Liver (tissue), 9 donors: ENCODE data around the gene APRT. TPM values are rescaled to one million over a fixed set of nuclear protein-coding genes. Genes with fewer than 3 reads are reported as not detected.
A peak's percentile ranks its signal among the peaks of the same experiment; 100 is the strongest.

Experiments
- DNase-seq: peaks from one replicate; pipeline ENCODE4 v3.0.0-alpha.2; 2017; ENCODE audit warnings: low spot score
- H3K27ac ChIP-seq, 2 donors: one replicate each; pipeline ENCODE4 v1.7.0; 2013; ENCODE audit warnings: inconsistent platforms in 2 of 2, low read length in 2 of 2, control low read depth in 1 of 2, low read depth in 1 of 2, mild to moderate bottlenecking in 1 of 2
- H3K27me3 ChIP-seq, 4 donors: one replicate each; pipeline versions ENCODE4 v1.6.1 to v1.7.0; 2013; ENCODE audit warnings: low read length in 3 of 4, inconsistent platforms in 1 of 4, mild to moderate bottlenecking in 1 of 4, moderate library complexity in 1 of 4; ENCODE audit not compliant: control insufficient read depth in 4 of 4, insufficient read depth in 4 of 4
- H3K36me3 ChIP-seq, 4 donors: one replicate each; pipeline versions ENCODE4 v1.6.1 to v1.7.0; 2013; ENCODE audit warnings: low read length in 3 of 4, mild to moderate bottlenecking in 3 of 4, low read depth in 1 of 4, moderate library complexity in 1 of 4; ENCODE audit not compliant: control insufficient read depth in 4 of 4, insufficient read depth in 3 of 4
- H3K4me1 ChIP-seq, 4 donors: one replicate each; pipeline versions ENCODE4 v1.6.1 to v1.7.0; 2013; ENCODE audit warnings: low read length in 3 of 4, mild to moderate bottlenecking in 3 of 4, moderate library complexity in 1 of 4; ENCODE audit not compliant: control insufficient read depth in 4 of 4, insufficient read depth in 4 of 4
- H3K4me3 ChIP-seq, 3 donors: one replicate each; pipeline versions ENCODE4 v1.6.1 to v1.7.0; 2013; ENCODE audit warnings: low read length in 3 of 3, control low read depth in 1 of 3, low read depth in 1 of 3, mild to moderate bottlenecking in 1 of 3
- H3K9ac ChIP-seq, 2 donors: one replicate each; pipeline ENCODE4 v1.7.0; 2013; ENCODE audit warnings: low read length in 2 of 2, mild to moderate bottlenecking in 2 of 2, moderate library complexity in 2 of 2, control low read depth in 1 of 2, low read depth in 1 of 2
- H3K9me3 ChIP-seq, 4 donors: one replicate each; pipeline versions ENCODE4 v1.6.1 to v1.7.0; 2013; ENCODE audit warnings: low read length in 3 of 4; ENCODE audit not compliant: control insufficient read depth in 4 of 4
- EGR1 ChIP-seq, 2 donors: IDR thresholded peaks; 2 replicates each; pipeline ENCODE4 v1.6.1; 2016 to 2018; ENCODE audit warnings: antibody characterized with exemption in 2 of 2, low read depth in 2 of 2
- GABPA ChIP-seq, 2 donors: IDR thresholded peaks in 1 of 2; conservative IDR thresholded peaks in 1 of 2; 2 replicates each; pipeline ENCODE4 v1.6.1; 2016; ENCODE audit warnings: antibody characterized with exemption in 2 of 2, mild to moderate bottlenecking in 1 of 2, moderate library complexity in 1 of 2
- HNF4G ChIP-seq: IDR thresholded peaks from 2 replicates; pipeline ENCODE4 v1.6.1; 2016; ENCODE audit warnings: antibody characterized with exemption
- MAX ChIP-seq: IDR thresholded peaks from 2 replicates; pipeline ENCODE4 v1.6.1; 2016; ENCODE audit warnings: antibody characterized with exemption
- NR2F2 ChIP-seq: IDR thresholded peaks from 2 replicates; pipeline ENCODE4 v1.6.1; 2016; ENCODE audit warnings: antibody characterized with exemption
- RAD21 ChIP-seq, 2 donors: IDR thresholded peaks; 2 replicates each; pipeline ENCODE4 v1.6.1; 2016; ENCODE audit warnings: antibody characterized with exemption in 2 of 2, mild to moderate bottlenecking in 2 of 2
- REST ChIP-seq: IDR thresholded peaks from 2 replicates; pipeline ENCODE4 v1.6.1; 2016; ENCODE audit warnings: antibody characterized with exemption, mild to moderate bottlenecking
- RXRA ChIP-seq, 2 donors: IDR thresholded peaks; 2 replicates each; pipeline ENCODE4 v1.6.1; 2017 to 2018; ENCODE audit warnings: antibody characterized with exemption in 2 of 2, mild to moderate bottlenecking in 1 of 2
- TAF1 ChIP-seq: conservative IDR thresholded peaks from 2 replicates; pipeline ENCODE4 v1.6.1; 2016; ENCODE audit warnings: antibody characterized with exemption, mild to moderate bottlenecking
- YY1 ChIP-seq: IDR thresholded peaks from 2 replicates; pipeline ENCODE4 v1.6.1; 2016; ENCODE audit warnings: antibody characterized with exemption, mild to moderate bottlenecking
- WGBS: extraction: QIAGEN DNeasy Blood & Tissue Kit; methylation state at CpG from one replicate; pipeline ENCODE4 v1.1.7; 2013; 5-methylcytosine and 5-hydroxymethylcytosine counted together
- polyA plus RNA-seq, 2 donors: library from polyadenylated mRNA; stranded (reverse) in 1 of 2; unstranded in 1 of 2; fragments of 200-250 nt in 1 of 2; fragments of >200 nt in 1 of 2; fragmentation: Nextera tagmentation in 1 of 2; extraction: Ambion mirVana in 1 of 2; gene quantifications; one replicate each; pipeline versions ENCODE4 v1.2.1 to v1.2.3, GENCODE V29; 2013 to 2015
- total RNA-seq, 2 donors: library from RNA; depleted of rRNA; stranded (reverse); fragments of >200 nt; gene quantifications; one replicate each; pipeline ENCODE4 v1.2.3, GENCODE V29; 2014
- TF ChIP-seq, protein P1 (sequence below): IDR thresholded peaks from 2 replicates; pipeline ENCODE4 v1.6.1; 2016; ENCODE audit warnings: antibody characterized with exemption
- TF ChIP-seq, protein P2 (sequence below): fragments of 150-350 bp; IDR thresholded peaks from 2 replicates; pipeline ENCODE4 v1.5.1; 2017; ENCODE audit warnings: improper control_type of control experiment, low read depth, low read length; ENCODE audit not compliant: missing input control
- TF ChIP-seq, protein P3 (sequence below): IDR thresholded peaks from 2 replicates; pipeline ENCODE4 v1.6.1; 2016; ENCODE audit warnings: antibody characterized with exemption
- donor health status: healthy.
- donor health status: healthy.
- donor health status: healthy.
- donor health status: healthy.
- donor health status: healthy.

APRT gene
- total and polyA plus RNA-seq, 4 donors = 27.9 to 160 (median 94.4) TPM

GRCh38 chr16:88782454-88783390, 29.0 kb downstream of the APRT start:
- 76% methylated on average over 16 of the region's 16 CpGs for WGBS
- TF ChIP-seq YY1 (no peak), GABPA (IDR thresholded peaks at IDR 0.05 in 1 of 2, conservative IDR thresholded peaks at IDR 0.05 in 1 of 2) (no peak), MAX (no peak), RXRA (IDR thresholded peaks at IDR 0.05) (no peak), TAF1 (no peak), EGR1 (IDR thresholded peaks at IDR 0.05; ENCODE audit: low read depth in 2 of 2) (no peak), REST (no peak), HNF4G (no peak), RAD21 (IDR thresholded peaks at IDR 0.05) (no peak), NR2F2 (no peak)
- TF ChIP-seq, protein P1, sequence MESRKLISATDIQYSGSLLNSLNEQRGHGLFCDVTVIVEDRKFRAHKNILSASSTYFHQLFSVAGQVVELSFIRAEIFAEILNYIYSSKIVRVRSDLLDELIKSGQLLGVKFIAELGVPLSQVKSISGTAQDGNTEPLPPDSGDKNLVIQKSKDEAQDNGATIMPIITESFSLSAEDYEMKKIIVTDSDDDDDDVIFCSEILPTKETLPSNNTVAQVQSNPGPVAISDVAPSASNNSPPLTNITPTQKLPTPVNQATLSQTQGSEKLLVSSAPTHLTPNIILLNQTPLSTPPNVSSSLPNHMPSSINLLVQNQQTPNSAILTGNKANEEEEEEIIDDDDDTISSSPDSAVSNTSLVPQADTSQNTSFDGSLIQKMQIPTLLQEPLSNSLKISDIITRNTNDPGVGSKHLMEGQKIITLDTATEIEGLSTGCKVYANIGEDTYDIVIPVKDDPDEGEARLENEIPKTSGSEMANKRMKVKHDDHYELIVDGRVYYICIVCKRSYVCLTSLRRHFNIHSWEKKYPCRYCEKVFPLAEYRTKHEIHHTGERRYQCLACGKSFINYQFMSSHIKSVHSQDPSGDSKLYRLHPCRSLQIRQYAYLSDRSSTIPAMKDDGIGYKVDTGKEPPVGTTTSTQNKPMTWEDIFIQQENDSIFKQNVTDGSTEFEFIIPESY = no peak
- TF ChIP-seq, protein P2, sequence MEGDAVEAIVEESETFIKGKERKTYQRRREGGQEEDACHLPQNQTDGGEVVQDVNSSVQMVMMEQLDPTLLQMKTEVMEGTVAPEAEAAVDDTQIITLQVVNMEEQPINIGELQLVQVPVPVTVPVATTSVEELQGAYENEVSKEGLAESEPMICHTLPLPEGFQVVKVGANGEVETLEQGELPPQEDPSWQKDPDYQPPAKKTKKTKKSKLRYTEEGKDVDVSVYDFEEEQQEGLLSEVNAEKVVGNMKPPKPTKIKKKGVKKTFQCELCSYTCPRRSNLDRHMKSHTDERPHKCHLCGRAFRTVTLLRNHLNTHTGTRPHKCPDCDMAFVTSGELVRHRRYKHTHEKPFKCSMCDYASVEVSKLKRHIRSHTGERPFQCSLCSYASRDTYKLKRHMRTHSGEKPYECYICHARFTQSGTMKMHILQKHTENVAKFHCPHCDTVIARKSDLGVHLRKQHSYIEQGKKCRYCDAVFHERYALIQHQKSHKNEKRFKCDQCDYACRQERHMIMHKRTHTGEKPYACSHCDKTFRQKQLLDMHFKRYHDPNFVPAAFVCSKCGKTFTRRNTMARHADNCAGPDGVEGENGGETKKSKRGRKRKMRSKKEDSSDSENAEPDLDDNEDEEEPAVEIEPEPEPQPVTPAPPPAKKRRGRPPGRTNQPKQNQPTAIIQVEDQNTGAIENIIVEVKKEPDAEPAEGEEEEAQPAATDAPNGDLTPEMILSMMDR = no peak
- TF ChIP-seq, protein P3, sequence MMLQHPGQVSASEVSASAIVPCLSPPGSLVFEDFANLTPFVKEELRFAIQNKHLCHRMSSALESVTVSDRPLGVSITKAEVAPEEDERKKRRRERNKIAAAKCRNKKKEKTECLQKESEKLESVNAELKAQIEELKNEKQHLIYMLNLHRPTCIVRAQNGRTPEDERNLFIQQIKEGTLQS = no peak
- peak overlapping the region in 1 of 3 donors; percentile 24 for H3K4me3 ChIP-seq
- H3K9me3 ChIP-seq = no peaks in the 10 kb centered on the region
- peak overlapping the region; percentile 6 to 49 for H3K9ac ChIP-seq
- H3K4me1 ChIP-seq = peaks cover 19 to 64% (median 41%) of the 10 kb centered on the region in 4 donors
- peak; percentile 36 for DNase-seq
- H3K27ac ChIP-seq = peak overlapping the region; percentile 50 to 90
- no peaks in the 10 kb centered on the region for H3K27me3 ChIP-seq
- no peaks in the 10 kb centered on the region for H3K36me3 ChIP-seq
